ENCODE results near the gene PNPO.

Gene PNPO

GRCh38 chr17:47941246-47942095 is at the start of gene PNPO:
Gene PNPO, plus strand, starts transcription at chr17:47941571. Its CDS starts 105 bp downstream, at chr17:47941676.
- H3K4me1 Mint-ChIP-seq (ENCODE audit: low read depth), result peaks cover 36% of the 10 kb centered on the region
- H3K4me3 Mint-ChIP-seq, result peak within 1 kb of the TSS; percentile 92
- peaks cover 5% of the 10 kb centered on the region for H3K9me3 Mint-ChIP-seq
- peak within 1 kb of the TSS; percentile 95 for H3K27ac Mint-ChIP-seq
- peaks cover 19% of the 10 kb centered on the region for H3K36me3 Mint-ChIP-seq (ENCODE audit: low read depth)
- H3K27me3 Mint-ChIP-seq (ENCODE audit: low read depth), result no peaks in the 10 kb centered on the region

- H3K4me3 Mint-ChIP-seq, result peak overlapping the region; percentile 98
- peaks cover 16% of the 10 kb centered on the region for H3K36me3 Mint-ChIP-seq (ENCODE audit: low read depth)
- H3K4me1 Mint-ChIP-seq (ENCODE audit: low read depth), result peaks cover 34% of the 10 kb centered on the region
- peak overlapping the region; percentile 99 for H3K27ac Mint-ChIP-seq
- H3K27me3 Mint-ChIP-seq (ENCODE audit: low read depth), result no peaks in the 10 kb centered on the region
- H3K9me3 Mint-ChIP-seq, result no peaks in the 10 kb centered on the region
Measured at GRCh38 chr17:47894498-47895346, 46.6 kb upstream of the PNPO start.

GRCh38 chr17:47895347-47895855 is 46.0 kb upstream of the PNPO start:
- Mint-ChIP-seq H3K27me3 (ENCODE audit: low read depth) (no peaks in the 10 kb centered on the region), H3K4me1 (ENCODE audit: low read depth) (peaks cover 32% of the 10 kb centered on the region), H3K4me3 (peak overlapping the region; percentile 98), H3K27ac (peak overlapping the region; percentile 99), H3K36me3 (ENCODE audit: low read depth) (peaks cover 16% of the 10 kb centered on the region), H3K9me3 (no peaks in the 10 kb centered on the region)

- H3K4me3 Mint-ChIP-seq, result peak within 1 kb of the TSS; percentile 98
- peak within 1 kb of the TSS; percentile 99 for H3K27ac Mint-ChIP-seq
- no peaks in the 10 kb centered on the region for H3K9me3 Mint-ChIP-seq
- H3K27me3 Mint-ChIP-seq (ENCODE audit: low read depth), result no peaks in the 10 kb centered on the region
- peaks cover 16% of the 10 kb centered on the region for H3K36me3 Mint-ChIP-seq (ENCODE audit: low read depth)
- H3K4me1 Mint-ChIP-seq (ENCODE audit: low read depth), result peaks cover 32% of the 10 kb centered on the region
Measured at GRCh38 chr17:47895856-47896671, 45.3 kb upstream of the PNPO start, which contains the start of gene SP2. Gene SP2, plus strand, starts transcription at chr17:47896236. Its CDS starts 51 bp downstream, at chr17:47896287.

- Mint-ChIP-seq H3K27ac (peak overlapping the region; percentile 96), H3K9me3 (no peaks in the 10 kb centered on the region), H3K4me1 (ENCODE audit: low read depth) (peaks cover 24% of the 10 kb centered on the region)
Measured at GRCh38 chr17:47896672-47897490, 44.5 kb upstream of the PNPO start.

GRCh38 chr17:47897561-47897960 is 43.8 kb upstream of the PNPO start:
- Mint-ChIP-seq H3K36me3 (ENCODE audit: low read depth) (peaks cover 13% of the 10 kb centered on the region), H3K9me3 (no peaks in the 10 kb centered on the region), H3K27ac (no peak overlapping the region), H3K4me1 (ENCODE audit: low read depth) (peaks cover 24% of the 10 kb centered on the region), H3K4me3 (peak overlapping the region; percentile 94), H3K27me3 (ENCODE audit: low read depth) (no peaks in the 10 kb centered on the region)

More at GRCh38 chr17:47896672-47897490, 44.5 kb upstream of the PNPO start:
- H3K36me3 Mint-ChIP-seq (ENCODE audit: low read depth), result peaks cover 13% of the 10 kb centered on the region
- H3K4me3 Mint-ChIP-seq, result peak overlapping the region; percentile 94
- no peaks in the 10 kb centered on the region for H3K27me3 Mint-ChIP-seq (ENCODE audit: low read depth)

- no peaks in the 10 kb centered on the region for H3K9me3 Mint-ChIP-seq
- H3K27ac Mint-ChIP-seq, result no peak overlapping the region
- H3K4me1 Mint-ChIP-seq (ENCODE audit: low read depth), result peaks cover 26% of the 10 kb centered on the region
- peaks cover 16% of the 10 kb centered on the region for H3K36me3 Mint-ChIP-seq (ENCODE audit: low read depth)
- H3K27me3 Mint-ChIP-seq (ENCODE audit: low read depth), result no peaks in the 10 kb centered on the region
- H3K4me3 Mint-ChIP-seq, result no peak overlapping the region
Measured at GRCh38 chr17:47898241-47898640, 43.1 kb upstream of the PNPO start.

- Mint-ChIP-seq H3K27ac (no peak overlapping the region), H3K4me3 (no peak overlapping the region), H3K36me3 (ENCODE audit: low read depth) (peaks cover 19% of the 10 kb centered on the region), H3K27me3 (ENCODE audit: low read depth) (no peaks in the 10 kb centered on the region), H3K9me3 (no peaks in the 10 kb centered on the region), H3K4me1 (ENCODE audit: low read depth) (peaks cover 21% of the 10 kb centered on the region)
Measured at GRCh38 chr17:47899643-47900042, 41.7 kb upstream of the PNPO start.

- no peaks in the 10 kb centered on the region for H3K27me3 Mint-ChIP-seq (ENCODE audit: low read depth)
- H3K4me1 Mint-ChIP-seq (ENCODE audit: low read depth), result peaks cover 22% of the 10 kb centered on the region
- no peak overlapping the region for H3K4me3 Mint-ChIP-seq
- H3K36me3 Mint-ChIP-seq (ENCODE audit: low read depth), result peaks cover 23% of the 10 kb centered on the region
- H3K27ac Mint-ChIP-seq, result no peak overlapping the region
- H3K9me3 Mint-ChIP-seq, result no peaks in the 10 kb centered on the region
Measured at GRCh38 chr17:47901423-47901822, 39.9 kb upstream of the PNPO start.

GRCh38 chr17:47902039-47902744 is 39.2 kb upstream of the PNPO start:
- H3K9me3 Mint-ChIP-seq, result no peaks in the 10 kb centered on the region
- peaks cover 19% of the 10 kb centered on the region for H3K36me3 Mint-ChIP-seq (ENCODE audit: low read depth)
- H3K4me1 Mint-ChIP-seq (ENCODE audit: low read depth), result peaks cover 22% of the 10 kb centered on the region
- no peak overlapping the region for H3K27ac Mint-ChIP-seq
- no peak overlapping the region for H3K4me3 Mint-ChIP-seq
- H3K27me3 Mint-ChIP-seq (ENCODE audit: low read depth), result no peaks in the 10 kb centered on the region

- peaks cover 16% of the 10 kb centered on the region for H3K4me1 Mint-ChIP-seq (ENCODE audit: low read depth)
- no peaks in the 10 kb centered on the region for H3K9me3 Mint-ChIP-seq
- H3K4me3 Mint-ChIP-seq, result no peak overlapping the region
- H3K27ac Mint-ChIP-seq, result no peak overlapping the region
- H3K36me3 Mint-ChIP-seq (ENCODE audit: low read depth), result peaks cover 17% of the 10 kb centered on the region
- no peaks in the 10 kb centered on the region for H3K27me3 Mint-ChIP-seq (ENCODE audit: low read depth)
Measured at GRCh38 chr17:47905221-47905733, 36.1 kb upstream of the PNPO start.

- Mint-ChIP-seq H3K36me3 (ENCODE audit: low read depth) (peaks cover 18% of the 10 kb centered on the region), H3K27me3 (ENCODE audit: low read depth) (no peaks in the 10 kb centered on the region), H3K4me3 (no peak overlapping the region), H3K4me1 (ENCODE audit: low read depth) (peaks cover 18% of the 10 kb centered on the region), H3K27ac (no peak overlapping the region), H3K9me3 (no peaks in the 10 kb centered on the region)
Measured at GRCh38 chr17:47906443-47906842, 34.9 kb upstream of the PNPO start.

All from T-helper 1 cell treated with Interleukin-12 subunit alpha and Interleukin-12 subunit beta and Interleukin-4 antibody, amounts not matched to agents 30 μg/mL and 1 μg/mL, for 36 hours (primary cell).